Panc1 (cell line): Measurements from ENCODE around the gene PKNOX2. TPM values are rescaled to one million over a fixed set of nuclear protein-coding genes. Genes with fewer than 3 reads are reported as not detected.

Experiments used
- ATAC-seq: fragments of 200-7000 bp; cut with Tn5 transposase; 2 replicates; pipeline ENCODE4 v1.9.1; 2020; ENCODE audit warnings: mild to moderate bottlenecking, moderate library complexity
- BruUV-seq: library from RNA; stranded (reverse); fragments of 400-500 nt; replicated peaks from 2 replicates; lab custom pipeline; 2021; lab: Mats Ljungman, UMichigan
- CTCF ChIA-PET: fragments of 300-600 bp; sonication (Branson Sonifier 250); formaldehyde crosslinking; loops from one replicate; lab custom pipeline; 2022; ENCODE audit warnings: antibody characterized with exemption; lab: Charles Lee
- POLR2A ChIA-PET: fragments of 300-600 bp; sonication (Branson Sonifier 250); formaldehyde crosslinking; loops from one replicate; lab custom pipeline; 2022; ENCODE audit warnings: antibody characterized with exemption; lab: Charles Lee
- DNase-seq: peaks from one replicate; pipeline ENCODE4 v3.0.0-alpha.2; 2010; ENCODE audit warnings: low read depth, low spot score
- H3K27ac ChIP-seq: 2 replicates; pipeline ENCODE4 v1.5.1; 2011; ENCODE audit warnings: mild to moderate bottlenecking, low read length, inconsistent platforms
- H3K27me3 ChIP-seq: fragments of 200-500 bp; sonication (Bioruptor generic); 2 replicates; pipeline ENCODE4 v1.6.0; 2014; ENCODE audit warnings: low read length, inconsistent platforms; ENCODE audit not compliant: control insufficient read depth, insufficient read depth
- H3K36me3 ChIP-seq: fragments of 200-500 bp; sonication (Bioruptor generic); 2 replicates; pipeline ENCODE4 v1.5.1; 2014; ENCODE audit warnings: inconsistent platforms, mild to moderate bottlenecking, low read length, moderate library complexity; ENCODE audit not compliant: control insufficient read depth, insufficient read depth
- H3K4me1 ChIP-seq: 2 replicates; pipeline ENCODE4 v1.5.1; 2011; ENCODE audit warnings: inconsistent platforms, mild to moderate bottlenecking, low read length, moderate library complexity; ENCODE audit not compliant: control insufficient read depth, insufficient read depth
- H3K4me3 ChIP-seq, 2 experiments: 2 replicates each; pipeline ENCODE4 v1.5.1; 2011 to 2012; ENCODE audit warnings: low read depth in 2 of 2, low read length in 2 of 2, mild to moderate bottlenecking in 2 of 2, inconsistent platforms in 1 of 2, moderate library complexity in 1 of 2
- H3K9me3 ChIP-seq: fragments of 200-500 bp; sonication (Bioruptor generic); 2 replicates; pipeline ENCODE4 v1.5.1; 2014; ENCODE audit warnings: low read depth, mild to moderate bottlenecking, inconsistent platforms, low read length, moderate library complexity; ENCODE audit not compliant: control insufficient read depth, insufficient read depth
- POLR2AphosphoS5 ChIP-seq: IDR thresholded peaks from 2 replicates; pipeline ENCODE4 v1.6.1; 2012; ENCODE audit warnings: mild to moderate bottlenecking, low read depth, low read length, moderate library complexity
- SIN3A ChIP-seq: IDR thresholded peaks from 2 replicates; pipeline ENCODE4 v1.6.1; 2012; ENCODE audit warnings: low read depth, mild to moderate bottlenecking, low read length, moderate library complexity, borderline replicate concordance; ENCODE audit not compliant: insufficient read depth
- TCF7L2 ChIP-seq: IDR thresholded peaks from 2 replicates; pipeline ENCODE4 v1.6.1; 2011; ENCODE audit warnings: mild to moderate bottlenecking, low read depth, low read length, inconsistent platforms
- in situ Hi-C: cut with HindIII; loops from 2 replicates; pipeline ENCODE4 v1.10.0; 2016; ENCODE audit warnings: low sequenced_read_pairs, low pct_unique_long_range_greater_than_20kb
- intact Hi-C: fragments of 100-400 bp; cut with micrococcal nuclease; formaldehyde crosslinking; loops from one replicate; pipeline ENCODE4 v1.10.0; 2022; ENCODE audit not compliant: unreplicated experiment
- total RNA-seq: library from RNA; stranded (reverse); gene quantifications from one replicate; pipeline ENCODE4 v1.2.1, GENCODE V29; 2021; ENCODE audit not compliant: unreplicated experiment
- TF ChIP-seq, protein P1 (sequence below), 2 experiments: IDR thresholded peaks; 2 replicates each; pipeline ENCODE4 v1.6.1; 2011 to 2012; ENCODE audit warnings: low read depth in 2 of 2, control low read depth in 1 of 2, low read length in 1 of 2, mild to moderate bottlenecking in 1 of 2, moderate library complexity in 1 of 2; ENCODE audit not compliant: insufficient read depth in 1 of 2
- TF ChIP-seq, protein P2 (sequence below): fragments of 450-650 bp; IDR thresholded peaks from 2 replicates; pipeline ENCODE4 v1.5.1; 2017; ENCODE audit warnings: mild to moderate bottlenecking

PKNOX2 gene
- total RNA-seq, 1 experiment from 2014 or later, result not detected

DNA sequence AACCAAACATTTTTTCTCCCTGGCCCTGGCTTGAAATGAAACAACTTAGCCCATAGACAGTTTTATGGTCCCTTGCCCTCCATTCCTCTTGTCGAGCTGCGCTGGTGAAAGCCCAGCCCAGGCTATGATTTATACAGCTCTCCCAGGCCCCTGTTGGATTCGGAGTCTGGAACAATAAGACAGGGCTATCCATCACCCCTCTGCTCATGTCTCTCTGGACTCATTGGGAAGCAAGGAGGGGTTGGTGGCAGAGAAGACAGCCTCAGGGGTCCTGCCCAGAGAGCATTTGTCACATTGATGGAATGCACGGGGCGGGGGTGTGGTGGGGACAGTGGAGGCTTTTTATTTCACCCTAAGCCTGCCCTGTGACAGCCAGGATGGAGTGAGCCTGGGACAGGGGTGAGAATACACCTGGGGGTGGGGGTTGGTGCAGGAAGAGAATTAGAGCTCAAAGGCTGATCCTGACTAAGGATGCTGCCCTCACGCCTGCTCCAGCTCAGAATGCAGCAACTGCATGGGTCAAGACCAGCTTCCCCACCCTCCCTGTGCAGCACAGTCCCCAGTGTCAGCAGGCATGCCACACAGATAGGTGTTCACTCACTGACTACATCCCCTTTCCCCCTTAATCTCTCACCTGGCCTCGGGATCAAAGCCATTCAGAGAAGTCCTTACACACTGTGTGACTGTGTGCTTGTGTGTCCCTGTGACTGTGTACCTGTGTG lies 10.0 kb upstream of the PKNOX2 start:
- no TSS peak for BruUV-seq
- ATAC-seq (no peak), DNase-seq (no peak)
- Histone ChIP-seq H3K36me3 (no peaks in the 10 kb centered on the region), H3K27me3 (peaks cover 20% of the 10 kb centered on the region), H3K4me1 (no peaks in the 10 kb centered on the region), H3K4me3 (no peak overlapping the region), H3K27ac (no peak overlapping the region), H3K9me3 (no peaks in the 10 kb centered on the region)
- intact Hi-C loops, result no loop called here
- TF ChIP-seq, protein P1, sequence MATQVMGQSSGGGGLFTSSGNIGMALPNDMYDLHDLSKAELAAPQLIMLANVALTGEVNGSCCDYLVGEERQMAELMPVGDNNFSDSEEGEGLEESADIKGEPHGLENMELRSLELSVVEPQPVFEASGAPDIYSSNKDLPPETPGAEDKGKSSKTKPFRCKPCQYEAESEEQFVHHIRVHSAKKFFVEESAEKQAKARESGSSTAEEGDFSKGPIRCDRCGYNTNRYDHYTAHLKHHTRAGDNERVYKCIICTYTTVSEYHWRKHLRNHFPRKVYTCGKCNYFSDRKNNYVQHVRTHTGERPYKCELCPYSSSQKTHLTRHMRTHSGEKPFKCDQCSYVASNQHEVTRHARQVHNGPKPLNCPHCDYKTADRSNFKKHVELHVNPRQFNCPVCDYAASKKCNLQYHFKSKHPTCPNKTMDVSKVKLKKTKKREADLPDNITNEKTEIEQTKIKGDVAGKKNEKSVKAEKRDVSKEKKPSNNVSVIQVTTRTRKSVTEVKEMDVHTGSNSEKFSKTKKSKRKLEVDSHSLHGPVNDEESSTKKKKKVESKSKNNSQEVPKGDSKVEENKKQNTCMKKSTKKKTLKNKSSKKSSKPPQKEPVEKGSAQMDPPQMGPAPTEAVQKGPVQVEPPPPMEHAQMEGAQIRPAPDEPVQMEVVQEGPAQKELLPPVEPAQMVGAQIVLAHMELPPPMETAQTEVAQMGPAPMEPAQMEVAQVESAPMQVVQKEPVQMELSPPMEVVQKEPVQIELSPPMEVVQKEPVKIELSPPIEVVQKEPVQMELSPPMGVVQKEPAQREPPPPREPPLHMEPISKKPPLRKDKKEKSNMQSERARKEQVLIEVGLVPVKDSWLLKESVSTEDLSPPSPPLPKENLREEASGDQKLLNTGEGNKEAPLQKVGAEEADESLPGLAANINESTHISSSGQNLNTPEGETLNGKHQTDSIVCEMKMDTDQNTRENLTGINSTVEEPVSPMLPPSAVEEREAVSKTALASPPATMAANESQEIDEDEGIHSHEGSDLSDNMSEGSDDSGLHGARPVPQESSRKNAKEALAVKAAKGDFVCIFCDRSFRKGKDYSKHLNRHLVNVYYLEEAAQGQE (IDR thresholded peaks at IDR 0.05; ENCODE audit: insufficient read depth in 1 of 2, low read depth in 2 of 2, low read length in 1 of 2), result no peak
- TF ChIP-seq, protein P2, sequence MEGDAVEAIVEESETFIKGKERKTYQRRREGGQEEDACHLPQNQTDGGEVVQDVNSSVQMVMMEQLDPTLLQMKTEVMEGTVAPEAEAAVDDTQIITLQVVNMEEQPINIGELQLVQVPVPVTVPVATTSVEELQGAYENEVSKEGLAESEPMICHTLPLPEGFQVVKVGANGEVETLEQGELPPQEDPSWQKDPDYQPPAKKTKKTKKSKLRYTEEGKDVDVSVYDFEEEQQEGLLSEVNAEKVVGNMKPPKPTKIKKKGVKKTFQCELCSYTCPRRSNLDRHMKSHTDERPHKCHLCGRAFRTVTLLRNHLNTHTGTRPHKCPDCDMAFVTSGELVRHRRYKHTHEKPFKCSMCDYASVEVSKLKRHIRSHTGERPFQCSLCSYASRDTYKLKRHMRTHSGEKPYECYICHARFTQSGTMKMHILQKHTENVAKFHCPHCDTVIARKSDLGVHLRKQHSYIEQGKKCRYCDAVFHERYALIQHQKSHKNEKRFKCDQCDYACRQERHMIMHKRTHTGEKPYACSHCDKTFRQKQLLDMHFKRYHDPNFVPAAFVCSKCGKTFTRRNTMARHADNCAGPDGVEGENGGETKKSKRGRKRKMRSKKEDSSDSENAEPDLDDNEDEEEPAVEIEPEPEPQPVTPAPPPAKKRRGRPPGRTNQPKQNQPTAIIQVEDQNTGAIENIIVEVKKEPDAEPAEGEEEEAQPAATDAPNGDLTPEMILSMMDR, result no peak
- ChIA-PET POLR2A (no interaction called here), CTCF (no interaction called here)
- in situ Hi-C loops, result no loop called here

DNA sequence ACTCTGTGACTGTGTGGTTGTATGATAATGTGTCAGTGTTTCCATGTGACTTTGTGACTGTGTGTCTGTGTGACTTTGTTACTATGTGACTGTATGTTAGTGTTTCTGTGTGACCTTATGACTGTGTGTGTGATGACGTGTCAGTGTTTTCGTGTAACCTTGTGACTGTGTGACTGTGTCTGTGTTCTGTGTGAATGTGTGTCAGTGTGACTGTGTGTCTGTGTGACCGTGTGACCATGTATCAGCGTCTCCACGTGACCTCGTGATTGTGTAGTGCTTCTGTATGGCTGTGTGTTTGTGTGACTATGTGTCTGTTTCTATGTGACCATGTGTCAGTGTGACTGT lies 9.5 kb upstream of the PKNOX2 start:
- H3K27me3 ChIP-seq, result peaks cover 20% of the 10 kb centered on the region
- TF ChIP-seq, protein P1 (IDR thresholded peaks at IDR 0.05; ENCODE audit: insufficient read depth in 1 of 2, low read depth in 2 of 2, low read length in 1 of 2), result no peak
- no peak for TF ChIP-seq SIN3A
- TF ChIP-seq POLR2AphosphoS5, result no peak
- TF ChIP-seq, protein P2, result no peak
- no peak for TF ChIP-seq TCF7L2
- no peaks in the 10 kb centered on the region for H3K9me3 ChIP-seq
- in situ Hi-C loops, result no loop called here
- ATAC-seq, result no peak
- H3K4me3 ChIP-seq, result no peak overlapping the region
- H3K36me3 ChIP-seq, result no peaks in the 10 kb centered on the region
- H3K4me1 ChIP-seq, result no peaks in the 10 kb centered on the region
- ChIA-PET POLR2A (no interaction called here), CTCF (no interaction called here)
- intact Hi-C loops, result no loop called here
- no peak overlapping the region for H3K27ac ChIP-seq
- BruUV-seq, result no TSS peak
- DNase-seq, result no peak
